ENCODE measurements around the gene THOC1.
"Not testable (repeated sequence)": the region's sequence is repeated elsewhere in the genome, so short reads cannot be mapped to it uniquely, and the experiment has no call there.

The THOC1 gene

DNA sequence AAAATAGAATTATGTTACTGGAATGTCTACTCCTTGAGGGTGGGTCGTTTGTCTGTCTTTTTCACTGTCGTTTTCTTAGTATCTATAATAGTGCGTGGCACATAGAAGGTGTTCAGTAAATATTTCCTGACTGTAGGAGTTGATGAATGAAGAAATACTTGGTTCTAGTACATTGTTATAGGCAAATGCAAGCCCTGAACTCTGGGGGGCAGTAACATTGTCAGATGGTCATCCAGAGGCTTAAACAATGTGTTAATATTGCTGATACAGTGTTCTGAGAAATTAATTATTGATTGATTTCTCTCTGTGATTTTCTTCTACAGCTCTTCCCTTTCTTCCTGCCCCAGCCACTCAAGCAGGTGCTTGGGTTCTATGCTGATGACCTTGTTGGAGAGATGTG lies 24.4 kb upstream of the THOC1 start:
- Histone ChIP-seq H2BK15ac (ENCODE audit: low read depth, poor library complexity, severe bottlenecking) (no peak overlapping the region), H2BK5ac (ENCODE audit: low read depth, low read length, poor library complexity, severe bottlenecking) (no peak overlapping the region), H4K8ac (ENCODE audit: low read length) (no peak overlapping the region), H2BK12ac (ENCODE audit: low read length in 2 of 2) (no peak overlapping the region), H3K18ac (ENCODE audit: low read depth in 1 of 2, low read length in 2 of 2) (no peak overlapping the region), H4K91ac (ENCODE audit: low read length) (no peak overlapping the region), H3K4me2 (ENCODE audit: low read length, poor library complexity, severe bottlenecking) (no peak overlapping the region), H3K4me1 (ENCODE audit: control insufficient read depth, insufficient read depth, low read depth, low read length) (no peaks in the 10 kb centered on the region), H2BK120ac (ENCODE audit: low read depth, low read length) (no peak overlapping the region), H3K36me3 (ENCODE audit: control insufficient read depth in 1 of 2, insufficient read depth in 2 of 2, low read depth in 1 of 2, low read length in 2 of 2) (no peaks in the 10 kb centered on the region), H3K14ac (ENCODE audit: low read length in 2 of 2) (no peak overlapping the region), H3K27ac (ENCODE audit: low read length, poor library complexity, severe bottlenecking) (no peak overlapping the region), H3K79me1 (replicated peaks; ENCODE audit: low read length, poor library complexity, severe bottlenecking) (no peaks in the 10 kb centered on the region), H3K23ac (ENCODE audit: low read length in 2 of 2) (no peak overlapping the region), H3K27me3 (ENCODE audit: control insufficient read depth in 1 of 2, insufficient read depth in 1 of 2, low read length in 2 of 2) (no peaks in the 10 kb centered on the region), H3K9me3 (ENCODE audit: control insufficient read depth, low read length) (no peaks in the 10 kb centered on the region), H3K4ac (ENCODE audit: low read depth in 1 of 2, low read length in 2 of 2) (no peak overlapping the region), H3K4me3 (ENCODE audit: insufficient read depth in 1 of 2, low read depth in 1 of 2, low read length in 2 of 2) (no peak overlapping the region), H2AK5ac (ENCODE audit: low read length, severe bottlenecking) (no peak overlapping the region), H2AFZ (ENCODE audit: low read depth, low read length) (no peak overlapping the region), H3K9ac (ENCODE audit: low read length) (no peak overlapping the region)
- WGBS, result 73% methylated on average over 3 of the region's 3 CpGs
- no peak for DNase-seq

GRCh38 chr18:289970-290369 lies 22.1 kb upstream of the THOC1 start:
- not testable (repeated sequence) for H3K4me1 ChIP-seq (ENCODE audit: control insufficient read depth, insufficient read depth, low read depth, low read length); H3K4me3 ChIP-seq (ENCODE audit: insufficient read depth in 1 of 2, low read depth in 1 of 2, low read length in 2 of 2); H4K91ac ChIP-seq (ENCODE audit: low read length); H3K27ac ChIP-seq (ENCODE audit: low read length, poor library complexity, severe bottlenecking); H2BK5ac ChIP-seq (ENCODE audit: low read depth, low read length, poor library complexity, severe bottlenecking); H2AK5ac ChIP-seq (ENCODE audit: low read length, severe bottlenecking); H3K23ac ChIP-seq (ENCODE audit: low read length in 2 of 2); H4K8ac ChIP-seq (ENCODE audit: low read length); H2BK15ac ChIP-seq (ENCODE audit: low read depth, poor library complexity, severe bottlenecking); H3K9ac ChIP-seq (ENCODE audit: low read length); H3K36me3 ChIP-seq (ENCODE audit: control insufficient read depth in 1 of 2, insufficient read depth in 2 of 2, low read depth in 1 of 2, low read length in 2 of 2); H3K79me1 ChIP-seq (replicated peaks; ENCODE audit: low read length, poor library complexity, severe bottlenecking); H2AFZ ChIP-seq (ENCODE audit: low read depth, low read length); H3K4me2 ChIP-seq (ENCODE audit: low read length, poor library complexity, severe bottlenecking); H3K27me3 ChIP-seq (ENCODE audit: control insufficient read depth in 1 of 2, insufficient read depth in 1 of 2, low read length in 2 of 2); H2BK12ac ChIP-seq (ENCODE audit: low read length in 2 of 2); DNase-seq; H3K9me3 ChIP-seq (ENCODE audit: control insufficient read depth, low read length); H3K4ac ChIP-seq (ENCODE audit: low read depth in 1 of 2, low read length in 2 of 2); H2BK120ac ChIP-seq (ENCODE audit: low read depth, low read length); H3K18ac ChIP-seq (ENCODE audit: low read depth in 1 of 2, low read length in 2 of 2); H3K14ac ChIP-seq (ENCODE audit: low read length in 2 of 2)
- WGBS, result 57% methylated on average over 3 of the region's 4 CpGs

DNA sequence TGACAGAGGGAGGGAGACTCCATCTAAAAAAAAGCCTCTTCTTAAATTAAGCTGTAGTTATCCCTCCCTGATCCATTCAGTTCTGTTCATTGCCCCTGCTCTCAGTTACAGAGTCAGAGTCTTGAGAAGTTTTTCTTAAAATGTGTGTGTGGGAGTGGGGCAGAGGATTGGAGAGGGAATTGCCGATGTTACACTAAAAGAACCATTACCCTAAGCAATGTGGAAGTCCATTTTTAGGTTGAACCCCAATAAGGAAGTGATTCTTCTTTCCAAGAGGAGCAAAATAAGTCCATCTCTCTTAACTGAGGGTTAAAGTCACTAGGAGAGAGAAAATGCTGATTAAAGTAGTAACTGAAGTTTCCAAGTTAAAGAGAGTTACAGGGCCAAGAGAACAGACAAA lies 21.2 kb upstream of the THOC1 start:
- no CpG with 5 or more reads among the region's 1 CpG for WGBS
- Histone ChIP-seq H3K4me3 (ENCODE audit: insufficient read depth in 1 of 2, low read depth in 1 of 2, low read length in 2 of 2) (no peak overlapping the region), H2BK15ac (ENCODE audit: low read depth, poor library complexity, severe bottlenecking) (no peak overlapping the region), H3K4me1 (ENCODE audit: control insufficient read depth, insufficient read depth, low read depth, low read length) (no peaks in the 10 kb centered on the region), H3K4me2 (ENCODE audit: low read length, poor library complexity, severe bottlenecking) (no peak overlapping the region), H4K91ac (ENCODE audit: low read length) (no peak overlapping the region), H4K8ac (ENCODE audit: low read length) (no peak overlapping the region), H3K14ac (ENCODE audit: low read length in 2 of 2) (no peak overlapping the region), H3K79me1 (replicated peaks; ENCODE audit: low read length, poor library complexity, severe bottlenecking) (no peaks in the 10 kb centered on the region), H3K27me3 (ENCODE audit: control insufficient read depth in 1 of 2, insufficient read depth in 1 of 2, low read length in 2 of 2) (no peaks in the 10 kb centered on the region), H3K18ac (ENCODE audit: low read depth in 1 of 2, low read length in 2 of 2) (no peak overlapping the region), H3K4ac (ENCODE audit: low read depth in 1 of 2, low read length in 2 of 2) (no peak overlapping the region), H2BK12ac (ENCODE audit: low read length in 2 of 2) (no peak overlapping the region), H3K9me3 (ENCODE audit: control insufficient read depth, low read length) (no peaks in the 10 kb centered on the region), H2AFZ (ENCODE audit: low read depth, low read length) (no peak overlapping the region), H2AK5ac (ENCODE audit: low read length, severe bottlenecking) (no peak overlapping the region), H3K23ac (ENCODE audit: low read length in 2 of 2) (no peak overlapping the region), H3K36me3 (ENCODE audit: control insufficient read depth in 1 of 2, insufficient read depth in 2 of 2, low read depth in 1 of 2, low read length in 2 of 2) (no peaks in the 10 kb centered on the region), H3K9ac (ENCODE audit: low read length) (no peak overlapping the region), H2BK5ac (ENCODE audit: low read depth, low read length, poor library complexity, severe bottlenecking) (no peak overlapping the region), H2BK120ac (ENCODE audit: low read depth, low read length) (no peak overlapping the region), H3K27ac (ENCODE audit: low read length, poor library complexity, severe bottlenecking) (no peak overlapping the region)
- no peak for DNase-seq

GRCh38 chr18:286515-287310 lies 18.9 kb upstream of the THOC1 start:
- no peaks in the 10 kb centered on the region for H3K27me3 ChIP-seq (ENCODE audit: control insufficient read depth in 1 of 2, insufficient read depth in 1 of 2, low read length in 2 of 2)
- WGBS, result 93% methylated on average over 5 of the region's 8 CpGs
- no peak overlapping the region for H3K4me3 ChIP-seq (ENCODE audit: insufficient read depth in 1 of 2, low read depth in 1 of 2, low read length in 2 of 2)
- DNase-seq, result peak; percentile 51
- H2BK120ac ChIP-seq (ENCODE audit: low read depth, low read length), result no peak overlapping the region
- peak overlapping the region; percentile 52 for H3K9ac ChIP-seq (ENCODE audit: low read length)
- H3K9me3 ChIP-seq (ENCODE audit: control insufficient read depth, low read length), result no peaks in the 10 kb centered on the region
- no peak overlapping the region for H2BK5ac ChIP-seq (ENCODE audit: low read depth, low read length, poor library complexity, severe bottlenecking)
- no peak overlapping the region for H2AFZ ChIP-seq (ENCODE audit: low read depth, low read length)
- no peak overlapping the region for H4K8ac ChIP-seq (ENCODE audit: low read length)
- H3K23ac ChIP-seq (ENCODE audit: low read length in 2 of 2), result no peak overlapping the region
- H2AK5ac ChIP-seq (ENCODE audit: low read length, severe bottlenecking), result no peak overlapping the region
- no peak overlapping the region for H3K4ac ChIP-seq (ENCODE audit: low read depth in 1 of 2, low read length in 2 of 2)
- no peak overlapping the region for H3K18ac ChIP-seq (ENCODE audit: low read depth in 1 of 2, low read length in 2 of 2)
- no peak overlapping the region for H2BK15ac ChIP-seq (ENCODE audit: low read depth, poor library complexity, severe bottlenecking)
- no peak overlapping the region for H4K91ac ChIP-seq (ENCODE audit: low read length)
- no peaks in the 10 kb centered on the region for H3K79me1 ChIP-seq (replicated peaks; ENCODE audit: low read length, poor library complexity, severe bottlenecking)
- H3K4me1 ChIP-seq (ENCODE audit: control insufficient read depth, insufficient read depth, low read depth, low read length), result no peaks in the 10 kb centered on the region
- H3K4me2 ChIP-seq (ENCODE audit: low read length, poor library complexity, severe bottlenecking), result no peak overlapping the region
- H3K27ac ChIP-seq (ENCODE audit: low read length, poor library complexity, severe bottlenecking), result no peak overlapping the region
- H2BK12ac ChIP-seq (ENCODE audit: low read length in 2 of 2), result no peak overlapping the region
- H3K36me3 ChIP-seq (ENCODE audit: control insufficient read depth in 1 of 2, insufficient read depth in 2 of 2, low read depth in 1 of 2, low read length in 2 of 2), result no peaks in the 10 kb centered on the region
- H3K14ac ChIP-seq (ENCODE audit: low read length in 2 of 2), result no peak overlapping the region
